IgD-negative memory B cell (primary cell): ENCODE measurements around the gene ATP8A2. TPM values are rescaled to one million over a fixed set of nuclear protein-coding genes. Genes with fewer than 3 reads are reported as not detected.

Source experiments
- H3K27ac Mint-ChIP-seq, 3 donors: one replicate each; pipeline ENCODE4 v1.8.0; 2020 to 2022; ENCODE audit warnings: mild to moderate bottlenecking in 3 of 3, mixed read lengths in 3 of 3, moderate library complexity in 1 of 3
- H3K27me3 Mint-ChIP-seq: one replicate; pipeline ENCODE4 v1.8.0; 2021; ENCODE audit warnings: mixed read lengths
- H3K36me3 Mint-ChIP-seq: one replicate; pipeline ENCODE4 v1.8.0; 2020; ENCODE audit warnings: mild to moderate bottlenecking, mixed read lengths
- H3K4me1 Mint-ChIP-seq, 3 donors: one replicate each; pipeline ENCODE4 v1.8.0; 2020 to 2022; ENCODE audit warnings: mixed read lengths in 3 of 3, mild to moderate bottlenecking in 1 of 3
- H3K4me3 Mint-ChIP-seq, 4 donors: one replicate each; pipeline ENCODE4 v1.8.0; 2020 to 2022; ENCODE audit warnings: mild to moderate bottlenecking in 4 of 4, mixed read lengths in 4 of 4, moderate library complexity in 3 of 4
- H3K9me3 Mint-ChIP-seq, 3 donors: one replicate each; pipeline ENCODE4 v1.8.0; 2020 to 2021; ENCODE audit warnings: mixed read lengths in 3 of 3, mild to moderate bottlenecking in 1 of 3
- polyA plus RNA-seq: library from polyadenylated mRNA; unstranded; fragments of 300-500 nt; fragmentation: Illumina TruSeq; gene quantifications from one replicate; pipeline ENCODE4 v1.2.3, GENCODE V29; 2021

Gene ATP8A2
- polyA plus RNA-seq, 1 donor from 2014 or later: 0.06 TPM

DNA sequence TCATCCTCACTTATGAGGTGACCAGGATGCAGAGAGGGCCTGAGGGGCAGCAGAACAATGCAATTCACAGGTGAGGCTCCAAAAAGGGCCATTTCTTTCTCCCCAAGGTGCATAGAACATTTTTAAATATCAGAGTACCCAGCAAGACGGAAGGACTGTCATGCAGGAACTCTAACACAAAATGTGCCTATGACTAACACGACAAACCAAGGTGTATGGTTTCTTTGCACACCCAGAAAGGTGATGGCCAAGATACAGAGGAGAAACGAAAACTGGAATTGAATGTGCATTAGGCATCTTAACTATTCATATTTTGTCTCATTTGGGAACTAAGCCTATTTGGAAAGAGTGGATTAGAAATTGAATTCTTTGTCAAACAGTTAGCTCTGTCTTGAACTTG is 650.2 kb downstream of the ATP8A2 start:
- Mint-ChIP-seq H3K36me3 (peaks cover 2% of the 10 kb centered on the region), H3K27ac (no peak overlapping the region), H3K27me3 (peaks cover 9% of the 10 kb centered on the region), H3K4me3 (no peak overlapping the region), H3K9me3 (no peaks in the 10 kb centered on the region), H3K4me1 (peaks cover 0 to 3% (median 0%) of the 10 kb centered on the region in 3 donors)

DNA sequence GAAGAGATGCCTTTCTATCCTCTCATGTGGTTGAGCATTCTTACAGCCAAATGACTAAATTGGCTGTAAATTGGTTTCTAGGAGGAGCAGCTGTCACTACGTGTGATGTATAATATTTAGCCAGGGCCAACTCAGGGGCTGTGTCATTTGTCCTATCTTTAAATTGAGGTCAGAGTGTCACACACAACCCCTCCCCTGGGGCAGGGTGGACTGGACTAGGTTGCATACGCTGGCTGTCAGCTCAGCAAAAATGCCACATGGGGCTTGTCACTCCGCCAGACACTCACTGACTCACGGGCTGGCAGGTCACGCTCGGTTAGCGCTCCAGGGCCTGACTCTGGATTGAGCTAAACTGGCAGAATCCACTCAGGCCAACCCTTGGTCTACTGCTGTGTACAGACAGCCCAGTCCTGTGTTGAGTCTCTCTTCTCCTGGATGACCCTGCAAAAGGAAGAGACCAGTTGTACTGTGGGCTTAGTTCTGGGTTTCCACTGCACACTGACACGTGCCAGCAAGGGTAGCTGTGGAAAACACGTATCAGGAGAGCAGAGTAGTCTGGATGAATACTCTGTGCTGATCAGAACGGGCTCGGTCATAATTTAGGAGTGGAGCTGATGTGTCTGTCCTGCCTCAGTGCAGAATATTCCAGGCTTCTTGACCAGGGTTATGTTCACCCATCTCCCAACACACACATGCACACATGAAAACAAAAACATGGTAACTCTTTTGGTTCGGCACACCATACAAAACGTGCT is 650.9 kb downstream of the ATP8A2 start:
- Mint-ChIP-seq H3K9me3 (no peaks in the 10 kb centered on the region), H3K36me3 (peaks cover 2% of the 10 kb centered on the region), H3K27me3 (peaks cover 9% of the 10 kb centered on the region), H3K27ac (no peak overlapping the region), H3K4me1 (peaks cover 0 to 3% (median 0%) of the 10 kb centered on the region in 3 donors), H3K4me3 (no peak overlapping the region)

DNA sequence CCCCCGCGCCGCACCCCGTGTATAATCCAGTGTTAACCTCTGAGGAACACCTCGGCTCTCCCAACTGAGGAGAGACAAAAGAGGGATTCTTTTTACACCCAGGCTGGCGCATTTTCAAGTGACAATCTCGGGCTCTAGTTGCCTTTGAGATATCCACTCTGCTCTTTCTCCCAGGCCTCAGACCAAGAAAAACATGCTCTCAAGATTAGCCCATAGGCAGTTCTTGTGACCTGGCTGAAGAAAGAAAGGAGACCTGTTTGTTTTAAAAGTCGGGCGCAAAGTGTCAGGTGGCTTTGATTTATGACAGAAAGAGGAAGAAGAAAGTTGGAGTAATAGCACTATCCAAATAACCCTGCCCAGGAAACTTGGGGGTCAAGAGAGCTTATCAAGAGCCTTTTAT is 652.8 kb downstream of the ATP8A2 start:
- peaks cover 2% of the 10 kb centered on the region for H3K36me3 Mint-ChIP-seq
- no peaks in the 10 kb centered on the region for H3K9me3 Mint-ChIP-seq
- H3K4me3 Mint-ChIP-seq: no peak overlapping the region
- peak overlapping the region in 1 of 3 donors; percentile 8 for H3K27ac Mint-ChIP-seq
- peaks cover 0 to 3% (median 0%) of the 10 kb centered on the region in 3 donors for H3K4me1 Mint-ChIP-seq
- H3K27me3 Mint-ChIP-seq: peaks cover 9% of the 10 kb centered on the region

GRCh38 chr13:26025196-26025595 is 653.4 kb downstream of the ATP8A2 start:
- Mint-ChIP-seq H3K36me3 (peaks cover 2% of the 10 kb centered on the region), H3K4me3 (no peak overlapping the region), H3K4me1 (peaks cover 0 to 3% (median 0%) of the 10 kb centered on the region in 3 donors), H3K9me3 (no peaks in the 10 kb centered on the region), H3K27me3 (peaks cover 9% of the 10 kb centered on the region), H3K27ac (no peak overlapping the region)

DNA sequence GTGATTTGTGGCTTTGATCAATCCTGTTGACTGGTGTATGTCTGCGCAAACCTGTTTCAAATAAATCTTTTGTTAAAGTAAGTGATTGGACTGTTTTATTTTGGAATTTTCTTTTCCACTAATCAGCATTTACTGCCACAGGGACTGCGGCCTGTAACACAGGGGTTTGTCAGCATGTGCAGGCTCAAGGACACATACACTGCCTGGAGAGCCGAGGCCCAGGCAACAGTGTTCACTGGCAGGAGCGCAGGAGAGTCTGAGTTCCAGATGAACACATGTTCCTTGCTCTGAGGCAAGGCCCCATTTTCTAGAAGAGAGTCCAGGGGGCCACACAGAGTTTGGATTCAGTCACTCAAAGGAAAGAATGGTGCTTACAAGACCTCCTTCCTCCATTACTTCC is 654.0 kb downstream of the ATP8A2 start:
- H3K27ac Mint-ChIP-seq: no peak overlapping the region
- H3K4me3 Mint-ChIP-seq: no peak overlapping the region
- peaks cover 0 to 3% (median 0%) of the 10 kb centered on the region in 3 donors for H3K4me1 Mint-ChIP-seq
- peaks cover 6% of the 10 kb centered on the region for H3K27me3 Mint-ChIP-seq
- H3K9me3 Mint-ChIP-seq: no peaks in the 10 kb centered on the region
- peaks cover 2% of the 10 kb centered on the region for H3K36me3 Mint-ChIP-seq

GRCh38 chr13:26026211-26026610 is 654.4 kb downstream of the ATP8A2 start:
- Mint-ChIP-seq H3K4me3 (no peak overlapping the region), H3K9me3 (no peaks in the 10 kb centered on the region), H3K27me3 (peaks cover 4% of the 10 kb centered on the region), H3K27ac (no peak overlapping the region), H3K36me3 (peaks cover 2% of the 10 kb centered on the region), H3K4me1 (no peaks in the 10 kb centered on the region)

DNA sequence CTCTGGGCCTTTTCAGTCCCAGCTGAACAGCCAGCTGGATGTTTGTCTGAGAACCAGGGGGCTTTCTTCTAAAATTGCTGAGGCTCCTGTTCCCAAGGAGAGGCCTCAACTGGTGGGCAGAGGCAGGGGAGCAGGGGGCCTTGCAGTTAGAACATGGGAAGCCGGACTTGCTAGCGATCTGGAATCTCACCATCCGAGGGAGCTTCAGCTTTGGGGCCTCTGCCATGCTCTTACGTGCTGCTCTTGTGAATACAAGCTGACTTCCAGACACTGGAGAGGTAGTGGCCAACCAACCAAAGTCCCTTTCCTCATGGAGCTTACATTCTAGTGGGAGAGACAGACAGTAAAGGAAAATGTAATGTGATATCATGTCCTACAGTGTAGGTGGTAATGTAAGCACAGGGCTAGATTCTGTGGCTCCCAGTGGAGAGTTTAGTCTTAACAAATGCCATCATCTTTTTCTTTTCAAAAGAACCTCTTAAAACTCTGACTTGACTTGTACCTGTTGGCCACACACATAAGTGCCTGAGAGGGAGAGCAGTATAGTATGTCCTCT is 657.9 kb downstream of the ATP8A2 start:
- peaks cover 0 to 6% (median 0%) of the 10 kb centered on the region in 3 donors for H3K9me3 Mint-ChIP-seq
- H3K4me3 Mint-ChIP-seq: no peak overlapping the region

GRCh38 chr13:26030331-26030730 is 658.6 kb downstream of the ATP8A2 start:
- H3K27ac Mint-ChIP-seq: no peak overlapping the region
- no peak overlapping the region for H3K4me3 Mint-ChIP-seq
- H3K27me3 Mint-ChIP-seq: peaks cover 5% of the 10 kb centered on the region
- H3K4me1 Mint-ChIP-seq: no peaks in the 10 kb centered on the region
- H3K36me3 Mint-ChIP-seq: peaks cover under 1% of the 10 kb centered on the region
- peaks cover 0 to 6% (median 0%) of the 10 kb centered on the region in 3 donors for H3K9me3 Mint-ChIP-seq

More for the DNA sequence above, 657.9 kb downstream of the ATP8A2 start:
- Mint-ChIP-seq H3K27me3 (peaks cover 6% of the 10 kb centered on the region), H3K27ac (no peak overlapping the region), H3K4me1 (no peaks in the 10 kb centered on the region), H3K36me3 (peaks cover 2% of the 10 kb centered on the region)

- peaks cover 4% of the 10 kb centered on the region for H3K27me3 Mint-ChIP-seq
- H3K4me3 Mint-ChIP-seq: no peak overlapping the region
- H3K27ac Mint-ChIP-seq: no peak overlapping the region
- H3K36me3 Mint-ChIP-seq: no peaks in the 10 kb centered on the region
- peaks cover 0 to 6% (median 6%) of the 10 kb centered on the region in 3 donors for H3K9me3 Mint-ChIP-seq
- H3K4me1 Mint-ChIP-seq: no peaks in the 10 kb centered on the region
Observed at GRCh38 chr13:26034018-26034417, 662.2 kb downstream of the ATP8A2 start.

- Mint-ChIP-seq H3K4me1 (no peaks in the 10 kb centered on the region), H3K27me3 (peaks cover 4% of the 10 kb centered on the region), H3K9me3 (peaks cover 0 to 6% (median 6%) of the 10 kb centered on the region in 3 donors), H3K4me3 (no peak overlapping the region), H3K36me3 (no peaks in the 10 kb centered on the region), H3K27ac (no peak overlapping the region)
Observed at GRCh38 chr13:26036383-26036782, 664.6 kb downstream of the ATP8A2 start.

- H3K9me3 Mint-ChIP-seq: peaks cover 0 to 6% (median 1%) of the 10 kb centered on the region in 3 donors
Observed at GRCh38 chr13:26037302-26037701, 665.5 kb downstream of the ATP8A2 start.

GRCh38 chr13:26038931-26039475 is 667.2 kb downstream of the ATP8A2 start:
- H3K4me3 Mint-ChIP-seq: no peak overlapping the region
- peaks cover 2% of the 10 kb centered on the region for H3K27me3 Mint-ChIP-seq
- no peaks in the 10 kb centered on the region for H3K36me3 Mint-ChIP-seq
- H3K27ac Mint-ChIP-seq: no peak overlapping the region
- H3K9me3 Mint-ChIP-seq: peaks cover 0 to 6% (median 0%) of the 10 kb centered on the region in 3 donors
- no peaks in the 10 kb centered on the region for H3K4me1 Mint-ChIP-seq

More at GRCh38 chr13:26037302-26037701, 665.5 kb downstream of the ATP8A2 start:
- Mint-ChIP-seq H3K4me3 (no peak overlapping the region), H3K36me3 (no peaks in the 10 kb centered on the region), H3K4me1 (no peaks in the 10 kb centered on the region), H3K27me3 (peaks cover 2% of the 10 kb centered on the region), H3K27ac (no peak overlapping the region)

GRCh38 chr13:26041444-26041843 is 669.7 kb downstream of the ATP8A2 start:
- peaks cover 2% of the 10 kb centered on the region for H3K27me3 Mint-ChIP-seq
- H3K9me3 Mint-ChIP-seq: peaks cover 0 to 1% (median 0%) of the 10 kb centered on the region in 3 donors
- no peak overlapping the region for H3K4me3 Mint-ChIP-seq
- H3K4me1 Mint-ChIP-seq: no peaks in the 10 kb centered on the region
- no peaks in the 10 kb centered on the region for H3K36me3 Mint-ChIP-seq
- no peak overlapping the region for H3K27ac Mint-ChIP-seq

- H3K9me3 Mint-ChIP-seq: peaks cover 0 to 1% (median 0%) of the 10 kb centered on the region in 3 donors
- peaks cover 3% of the 10 kb centered on the region for H3K27me3 Mint-ChIP-seq
- no peak overlapping the region for H3K4me3 Mint-ChIP-seq
- no peaks in the 10 kb centered on the region for H3K4me1 Mint-ChIP-seq
- H3K36me3 Mint-ChIP-seq: no peaks in the 10 kb centered on the region
- no peak overlapping the region for H3K27ac Mint-ChIP-seq
Observed at GRCh38 chr13:26042785-26043184, 671.0 kb downstream of the ATP8A2 start.

GRCh38 chr13:26045142-26045541 is 673.4 kb downstream of the ATP8A2 start:
- H3K4me1 Mint-ChIP-seq: no peaks in the 10 kb centered on the region
- H3K4me3 Mint-ChIP-seq: no peak overlapping the region
- peaks cover 13% of the 10 kb centered on the region for H3K27me3 Mint-ChIP-seq
- no peak overlapping the region for H3K27ac Mint-ChIP-seq
- H3K36me3 Mint-ChIP-seq: no peaks in the 10 kb centered on the region
- H3K9me3 Mint-ChIP-seq: peaks cover 0 to 1% (median 0%) of the 10 kb centered on the region in 3 donors
